Activated CD4-positive, alpha-beta memory T cell treated with anti-CD3 and anti-CD28 coated beads, Interleukin-2, amount 10 ng/mL, durations not matched to agents 7 days and 5 days (primary cell): ENCODE measurements around the gene SRP54. TPM values are rescaled to one million over a fixed set of nuclear protein-coding genes. Genes with fewer than 3 reads are reported as not detected.
"Not testable (repeated sequence)": the region's sequence is repeated elsewhere in the genome, so short reads cannot be mapped to it uniquely, and the experiment has no call there.

Experiments
- CTCF ChIA-PET: fragments of 350-600 bp; sonication (Branson Sonifier 250); formaldehyde crosslinking; loops from one replicate; lab custom pipeline; 2021; ENCODE audit warnings: antibody characterized with exemption, inconsistent platforms; lab: Charles Lee
- POLR2A ChIA-PET: fragments of 350-600 bp; sonication (Branson Sonifier 250); formaldehyde crosslinking; loops from one replicate; lab custom pipeline; 2021; ENCODE audit warnings: antibody characterized with exemption; lab: Charles Lee
- DNase-seq: peaks from one replicate; pipeline ENCODE4 v3.0.0-alpha.2; 2020
- H3K27ac Mint-ChIP-seq: one replicate; pipeline ENCODE4 v1.8.0; 2021; ENCODE audit warnings: mild to moderate bottlenecking, mixed read lengths
- H3K27me3 Mint-ChIP-seq: one replicate; pipeline ENCODE4 v1.8.0; 2021; ENCODE audit warnings: mixed read lengths
- H3K36me3 Mint-ChIP-seq: one replicate; pipeline ENCODE4 v1.8.0; 2021; ENCODE audit warnings: low read depth, mixed read lengths
- H3K4me1 Mint-ChIP-seq: one replicate; pipeline ENCODE4 v1.8.0; 2021; ENCODE audit warnings: mixed read lengths
- H3K4me3 Mint-ChIP-seq: one replicate; pipeline ENCODE4 v1.8.0; 2021; ENCODE audit warnings: mild to moderate bottlenecking, mixed read lengths
- H3K9me3 Mint-ChIP-seq: one replicate; pipeline ENCODE4 v1.8.0; 2021; ENCODE audit warnings: mixed read lengths
- total RNA-seq, 2 experiments: library from RNA; stranded (reverse); gene quantifications; one replicate each; pipeline ENCODE4 v1.2.3, GENCODE V29; 2021

SRP54 gene
- 10 to 100 TPM; 69.4 to 71.2 TPM for total RNA-seq

GRCh38 chr14:34982421-34983147 lies at the start of gene SRP54:
SRP54 (plus strand) TSS chr14:34982992; CDS start chr14:34996710, 13,718 bp downstream.
- peaks cover 17% of the 10 kb centered on the region for H3K4me1 Mint-ChIP-seq
- H3K9me3 Mint-ChIP-seq: no peaks in the 10 kb centered on the region
- POLR2A ChIA-PET: interaction anchor here (0.8 to 7.0 kb wide), 29 partner anchors 9 to 844 kb away, joined by 3 to 97 read pairs (median 4); partner anchors contain the start of genes BAZ1A, BRMS1L, CFL2 and FAM177A1
- no peaks in the 10 kb centered on the region for H3K27me3 Mint-ChIP-seq
- DNase-seq: peak; percentile 100
- CTCF ChIA-PET: interaction anchor here (0.5 to 3.5 kb wide), 7 partner anchors 11 to 430 kb away, joined by 3 to 20 read pairs (median 4); partner anchors contain the start of genes BAZ1A, FAM177A1, PPP2R3C and PRORP
- H3K36me3 Mint-ChIP-seq: peaks cover 15% of the 10 kb centered on the region
- H3K27ac Mint-ChIP-seq: no peak within 1 kb of the TSS
- H3K4me3 Mint-ChIP-seq: no peak within 1 kb of the TSS

DNA sequence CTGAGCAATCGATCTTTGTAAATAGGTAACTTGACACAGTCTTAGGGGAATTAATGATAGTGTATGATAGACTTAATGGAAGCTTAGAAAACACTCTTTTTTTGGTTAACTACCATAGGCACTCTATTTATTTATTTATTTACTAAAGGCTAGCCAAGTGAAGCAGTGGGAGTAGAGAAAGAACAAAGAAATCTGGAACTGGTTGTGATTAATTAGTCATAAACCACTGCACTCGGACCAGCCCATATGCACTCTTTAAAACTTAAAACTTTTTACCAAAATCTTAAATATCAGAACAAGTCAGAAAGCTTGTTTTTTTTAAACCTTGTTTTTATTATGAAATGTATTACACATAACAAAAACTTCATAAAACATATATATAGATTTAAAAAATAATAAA lies 49.5 kb upstream of the SRP54 start:
- H3K27me3 Mint-ChIP-seq: no peaks in the 10 kb centered on the region
- H3K27ac Mint-ChIP-seq: no peak overlapping the region
- POLR2A ChIA-PET: interaction anchor here (1.1 to 2.4 kb wide), 3 partner anchors 48 to 58 kb away, joined by 3 to 6 read pairs (median 5); partner anchors contain the start of genes BAZ1A and SRP54
- peaks cover 6% of the 10 kb centered on the region for H3K36me3 Mint-ChIP-seq
- H3K9me3 Mint-ChIP-seq: no peaks in the 10 kb centered on the region
- H3K4me3 Mint-ChIP-seq: no peak overlapping the region
- CTCF ChIA-PET: no interaction called here
- no peak for DNase-seq
- H3K4me1 Mint-ChIP-seq: peaks cover 34% of the 10 kb centered on the region

GRCh38 chr14:34935488-34935887 lies 47.3 kb upstream of the SRP54 start:
- no peak for DNase-seq
- no peaks in the 10 kb centered on the region for H3K27me3 Mint-ChIP-seq
- H3K36me3 Mint-ChIP-seq: peaks cover 2% of the 10 kb centered on the region
- POLR2A ChIA-PET: interaction anchor here (0.6 kb wide), 1 partner anchor 47 kb away, joined by 3 read pairs; the partner anchor contains the start of gene SRP54
- peaks cover 19% of the 10 kb centered on the region for H3K4me1 Mint-ChIP-seq
- no peak overlapping the region for H3K4me3 Mint-ChIP-seq
- no peaks in the 10 kb centered on the region for H3K9me3 Mint-ChIP-seq
- H3K27ac Mint-ChIP-seq: no peak overlapping the region
- CTCF ChIA-PET: interaction anchor here (0.7 to 0.8 kb wide), 2 partner anchors 212 to 530 kb away, joined by 3 to 8 read pairs; no protein-coding TSS in a partner anchor

- Mint-ChIP-seq H3K9me3 (peaks cover 4% of the 10 kb centered on the region), H3K4me3 (no peak overlapping the region), H3K27ac (no peak overlapping the region), H3K36me3 (peaks cover 8% of the 10 kb centered on the region), H3K4me1 (peaks cover 10% of the 10 kb centered on the region), H3K27me3 (no peaks in the 10 kb centered on the region)
- no peak for DNase-seq
- POLR2A ChIA-PET: no interaction called here
- CTCF ChIA-PET: no interaction called here
These were observed 45.4 kb upstream of the SRP54 start for GRCh38 chr14:34937442-34937841.

- Mint-ChIP-seq H3K9me3 (peaks cover 4% of the 10 kb centered on the region), H3K4me1 (peaks cover 10% of the 10 kb centered on the region), H3K27ac (no peak overlapping the region), H3K36me3 (peaks cover 11% of the 10 kb centered on the region), H3K4me3 (no peak overlapping the region), H3K27me3 (no peaks in the 10 kb centered on the region)
- no peak for DNase-seq
- ChIA-PET CTCF (no interaction called here), POLR2A (no interaction called here)
These were observed 44.9 kb upstream of the SRP54 start for GRCh38 chr14:34937876-34938275.

- no peaks in the 10 kb centered on the region for H3K4me1 Mint-ChIP-seq
- ChIA-PET CTCF (no interaction called here), POLR2A (no interaction called here)
- no peaks in the 10 kb centered on the region for H3K27me3 Mint-ChIP-seq
- peaks cover 11% of the 10 kb centered on the region for H3K9me3 Mint-ChIP-seq
- DNase-seq: no peak
- no peak overlapping the region for H3K4me3 Mint-ChIP-seq
- H3K27ac Mint-ChIP-seq: no peak overlapping the region
- H3K36me3 Mint-ChIP-seq: peaks cover 27% of the 10 kb centered on the region
These were observed 39.3 kb upstream of the SRP54 start for GRCh38 chr14:34943506-34943905.

GRCh38 chr14:34944744-34945143 lies 38.0 kb upstream of the SRP54 start:
- Mint-ChIP-seq H3K27me3 (no peaks in the 10 kb centered on the region), H3K9me3 (peaks cover 11% of the 10 kb centered on the region), H3K4me3 (no peak overlapping the region), H3K4me1 (no peaks in the 10 kb centered on the region), H3K27ac (no peak overlapping the region), H3K36me3 (peaks cover 27% of the 10 kb centered on the region)
- POLR2A ChIA-PET: no interaction called here
- CTCF ChIA-PET: interaction anchor here (0.5 kb wide), 1 partner anchor 622 kb away, joined by 3 read pairs; no protein-coding TSS in a partner anchor
- DNase-seq: no peak

DNA sequence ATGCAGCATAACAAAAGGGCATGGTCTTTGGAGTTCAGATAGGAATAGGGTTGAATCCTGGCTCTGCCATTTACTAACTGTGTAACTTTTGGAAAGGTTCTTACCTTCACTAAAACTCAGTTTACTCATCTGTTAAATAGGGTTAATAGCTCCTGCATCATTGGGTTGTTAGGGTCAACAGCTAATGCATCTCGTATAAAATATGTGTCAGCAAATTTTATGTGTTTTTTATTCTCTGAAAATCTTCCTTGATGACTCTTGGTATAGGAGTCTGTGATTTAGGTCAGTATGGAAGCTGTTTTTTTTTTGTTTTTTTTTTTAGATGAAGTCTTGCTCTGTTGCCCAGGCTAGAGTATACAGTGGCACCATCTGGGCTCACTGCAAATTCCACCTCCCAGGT lies 36.1 kb upstream of the SRP54 start:
- no peaks in the 10 kb centered on the region for H3K27me3 Mint-ChIP-seq
- peaks cover 29% of the 10 kb centered on the region for H3K36me3 Mint-ChIP-seq
- CTCF ChIA-PET: no interaction called here
- no peak overlapping the region for H3K4me3 Mint-ChIP-seq
- H3K27ac Mint-ChIP-seq: no peak overlapping the region
- DNase-seq: no peak
- H3K4me1 Mint-ChIP-seq: no peaks in the 10 kb centered on the region
- H3K9me3 Mint-ChIP-seq: peaks cover 11% of the 10 kb centered on the region
- POLR2A ChIA-PET: interaction anchor here (1.1 kb wide), 1 partner anchor 38 kb away, joined by 5 read pairs; no protein-coding TSS in a partner anchor

- H3K27ac Mint-ChIP-seq: no peak overlapping the region
- H3K27me3 Mint-ChIP-seq: no peaks in the 10 kb centered on the region
- no peak overlapping the region for H3K4me3 Mint-ChIP-seq
- no peaks in the 10 kb centered on the region for H3K4me1 Mint-ChIP-seq
- peaks cover 17% of the 10 kb centered on the region for H3K36me3 Mint-ChIP-seq
- POLR2A ChIA-PET: interaction anchor here (1.1 kb wide), 1 partner anchor 32 kb away, joined by 3 read pairs; no protein-coding TSS in a partner anchor
- no peaks in the 10 kb centered on the region for H3K9me3 Mint-ChIP-seq
- CTCF ChIA-PET: interaction anchor here (0.7 to 1.5 kb wide), 2 partner anchors 30 to 276 kb away, joined by 4 to 5 read pairs; no protein-coding TSS in a partner anchor
- DNase-seq: no peak
These were observed 31.5 kb upstream of the SRP54 start for GRCh38 chr14:34951286-34951685.

- no peak overlapping the region for H3K27ac Mint-ChIP-seq
- H3K27me3 Mint-ChIP-seq: no peaks in the 10 kb centered on the region
- no peak for DNase-seq
- H3K4me1 Mint-ChIP-seq: no peaks in the 10 kb centered on the region
- H3K9me3 Mint-ChIP-seq: no peaks in the 10 kb centered on the region
- H3K4me3 Mint-ChIP-seq: no peak overlapping the region
- ChIA-PET CTCF (no interaction called here), POLR2A (no interaction called here)
- H3K36me3 Mint-ChIP-seq: peaks cover 31% of the 10 kb centered on the region
These were observed 25.9 kb upstream of the SRP54 start for GRCh38 chr14:34956931-34957330.

DNA sequence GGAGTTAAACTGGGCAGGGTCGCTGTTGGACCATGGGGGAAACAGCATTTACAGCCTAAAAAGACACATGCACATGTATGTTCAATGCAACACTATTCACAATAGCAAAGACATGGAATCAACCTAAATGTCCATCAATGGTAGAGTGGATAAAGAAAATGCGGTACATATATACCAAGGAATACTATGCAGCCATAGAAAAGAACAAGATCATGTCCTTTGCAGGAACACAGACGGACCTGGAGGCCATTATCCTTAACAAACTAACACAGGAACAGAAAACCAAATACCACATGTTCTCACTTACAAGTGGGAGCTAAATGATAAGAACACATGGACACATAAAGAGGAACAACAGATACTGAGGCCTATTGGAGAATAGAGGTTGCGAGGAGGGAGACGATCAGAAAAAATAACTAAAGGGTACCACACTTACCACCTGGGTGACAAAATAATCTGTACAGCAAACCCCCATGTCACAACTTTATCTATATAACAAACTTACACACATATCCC lies 25.0 kb upstream of the SRP54 start:
- peaks cover 28% of the 10 kb centered on the region for H3K36me3 Mint-ChIP-seq
- POLR2A ChIA-PET: no interaction called here
- no peaks in the 10 kb centered on the region for H3K4me1 Mint-ChIP-seq
- DNase-seq: no peak
- no peaks in the 10 kb centered on the region for H3K9me3 Mint-ChIP-seq
- no peaks in the 10 kb centered on the region for H3K27me3 Mint-ChIP-seq
- H3K27ac Mint-ChIP-seq: no peak overlapping the region
- no peak overlapping the region for H3K4me3 Mint-ChIP-seq
- CTCF ChIA-PET: no interaction called here

DNA sequence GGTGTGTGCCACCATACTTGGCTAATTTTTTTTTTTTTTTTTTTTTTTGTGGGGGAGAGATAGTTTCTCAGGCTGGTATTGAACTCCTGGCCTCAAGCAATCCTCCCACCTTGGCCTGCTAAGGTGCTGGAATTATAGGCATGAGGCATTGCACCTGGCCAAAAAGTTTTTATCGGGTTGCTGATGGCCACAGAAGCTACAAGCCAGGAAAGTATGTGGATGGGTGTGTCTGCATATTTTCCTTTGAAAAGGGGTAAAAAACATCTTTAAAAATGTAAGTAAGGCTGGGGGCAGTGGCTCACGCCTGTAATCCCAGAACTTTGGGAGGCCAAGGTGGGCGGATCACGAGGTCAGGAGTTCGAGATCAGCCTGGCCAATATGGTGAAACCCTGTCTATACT lies 20.7 kb upstream of the SRP54 start:
- POLR2A ChIA-PET, DNase-seq, H3K27ac Mint-ChIP-seq, H3K4me1 Mint-ChIP-seq, H3K9me3 Mint-ChIP-seq, CTCF ChIA-PET, H3K27me3 Mint-ChIP-seq, H3K4me3 Mint-ChIP-seq: not testable (repeated sequence)
- peaks cover 25% of the 10 kb centered on the region for H3K36me3 Mint-ChIP-seq
